GM21619 (cell line): ENCODE data around the gene IQSEC1.

Source experiments
- ATAC-seq: cut with Tn5 transposase; IDR thresholded peaks from one replicate; pipeline ENCODE4 v1.9.1; 2021; ENCODE audit not compliant: unreplicated experiment

The IQSEC1 gene

DNA sequence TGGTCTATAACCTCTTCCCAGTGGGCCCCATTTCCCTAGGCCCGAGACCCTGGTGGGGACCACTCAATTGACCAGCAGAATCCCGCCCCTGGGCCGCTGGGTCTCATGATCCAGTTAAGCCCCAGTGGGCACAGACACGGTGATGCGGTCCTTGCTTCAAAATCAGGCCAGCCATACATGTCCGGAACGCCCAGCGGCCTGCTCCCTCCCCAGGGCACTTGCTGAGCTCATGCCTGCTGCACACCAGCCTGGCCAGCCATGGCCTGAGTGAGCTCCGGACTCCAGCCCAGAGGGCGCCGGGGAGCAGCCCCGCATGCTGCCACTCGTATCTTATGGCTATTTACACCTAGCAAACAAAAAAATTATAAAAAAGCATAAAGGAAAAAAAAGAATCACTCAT, 34.4 kb upstream of the IQSEC1 start:
- no peak for ATAC-seq

GRCh38 chr3:13106308-13107001, 33.2 kb upstream of the IQSEC1 start:
- ATAC-seq: no peak

GRCh38 chr3:13105896-13106250, 32.6 kb upstream of the IQSEC1 start:
- no peak for ATAC-seq

DNA sequence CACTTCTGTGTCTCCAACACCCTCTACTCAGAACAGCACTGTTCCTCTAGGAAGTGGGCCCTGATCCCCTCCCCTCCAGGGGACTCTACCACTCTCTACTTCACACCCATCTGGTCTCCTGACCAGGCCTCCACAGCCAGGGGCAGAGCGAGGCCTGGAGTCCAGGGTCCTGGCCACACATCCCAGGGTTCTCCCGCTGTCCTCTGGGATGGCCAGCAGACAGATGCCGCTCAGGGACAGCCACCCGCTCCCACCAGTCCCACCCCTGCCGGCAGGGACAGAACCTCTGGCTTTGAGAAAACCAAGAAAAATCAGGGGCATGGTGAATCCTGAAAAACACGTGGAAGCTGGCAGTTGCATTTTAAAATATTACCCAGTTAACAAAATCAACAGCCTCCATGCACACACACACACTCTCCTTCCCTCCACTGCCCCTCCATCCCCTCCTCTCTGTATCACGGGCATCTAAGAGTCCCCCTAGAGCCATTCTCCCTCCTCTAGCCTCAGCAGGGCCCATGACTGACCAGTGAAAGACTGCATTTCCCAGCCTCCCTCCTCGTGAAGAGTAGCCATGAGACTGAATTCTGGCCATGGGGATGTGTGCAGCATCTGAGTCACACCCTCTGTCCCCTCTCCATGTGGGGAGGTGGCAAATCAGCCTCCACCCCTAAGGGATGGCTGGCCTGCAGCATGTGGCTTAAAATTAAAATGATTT, 32.1 kb upstream of the IQSEC1 start:
- ATAC-seq: no peak

DNA sequence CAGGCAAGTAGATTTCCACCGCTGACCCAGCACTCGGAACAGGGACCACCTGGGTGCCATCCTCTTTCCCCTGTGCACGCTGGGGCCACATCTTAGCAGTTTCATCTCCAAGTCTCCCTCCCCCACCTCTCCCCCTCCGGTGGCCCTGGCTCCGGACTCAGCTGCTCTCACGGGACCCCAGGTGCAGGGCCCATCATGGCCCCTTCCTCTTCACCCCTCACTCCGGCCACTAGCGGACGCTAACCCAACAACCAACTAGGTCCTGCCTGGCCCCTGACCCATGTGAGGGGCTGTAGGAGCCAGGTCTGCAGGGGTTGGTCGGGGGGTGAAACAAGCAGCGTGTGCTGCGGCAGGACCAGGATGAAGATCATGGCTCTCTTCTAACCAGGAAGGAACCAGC, 31.3 kb upstream of the IQSEC1 start:
- ATAC-seq: no peak

GRCh38 chr3:13103416-13104058, 30.3 kb upstream of the IQSEC1 start:
- no peak for ATAC-seq

DNA sequence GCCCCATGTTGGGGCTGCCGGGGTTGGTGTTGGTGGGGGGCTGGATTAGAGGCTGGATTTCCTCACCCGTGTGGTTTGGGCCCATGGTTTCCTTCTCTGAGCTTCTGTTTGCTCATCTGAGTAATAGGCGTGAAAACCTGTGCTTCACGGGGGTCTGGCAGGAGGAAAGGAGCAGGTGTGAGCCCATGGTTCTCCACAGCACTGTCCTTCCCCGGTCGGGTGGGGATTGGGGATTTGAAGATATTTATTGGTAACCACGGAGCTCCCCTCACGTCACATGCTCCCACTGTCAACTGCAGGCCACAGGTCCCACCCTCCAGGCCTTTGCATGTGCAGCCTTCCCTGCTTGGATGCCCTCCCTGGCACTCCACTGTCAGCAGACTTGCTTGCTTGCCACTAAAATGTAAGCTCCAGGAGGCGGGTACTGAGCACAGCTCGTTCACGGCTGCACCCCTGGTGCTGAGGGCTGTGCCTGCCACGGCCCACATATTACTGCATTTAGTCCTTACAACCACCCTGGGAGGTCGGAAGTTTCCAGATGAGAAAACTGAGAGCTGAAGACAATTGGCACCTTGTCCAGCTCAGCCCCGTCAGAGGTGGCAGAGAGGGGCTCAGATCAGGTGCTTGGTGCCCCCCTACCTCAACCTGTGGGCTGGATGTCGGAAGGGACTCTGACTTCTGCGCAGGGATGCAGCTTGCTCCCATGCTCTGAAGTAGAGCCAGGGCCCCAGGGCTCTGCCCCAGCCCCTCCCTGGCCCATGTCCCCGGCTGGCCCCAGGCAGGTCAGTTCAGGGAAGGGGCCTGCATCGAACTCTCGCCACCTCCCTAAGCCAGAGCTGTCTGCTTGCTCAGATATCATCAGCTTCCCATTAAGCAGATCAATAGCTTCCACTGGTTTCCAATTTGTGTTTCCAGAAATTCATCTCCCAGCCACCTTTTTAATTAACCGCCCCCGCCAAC, 29.4 kb upstream of the IQSEC1 start:
- no peak for ATAC-seq

GRCh38 chr3:13099707-13100106, 26.5 kb upstream of the IQSEC1 start:
- no peak for ATAC-seq

DNA sequence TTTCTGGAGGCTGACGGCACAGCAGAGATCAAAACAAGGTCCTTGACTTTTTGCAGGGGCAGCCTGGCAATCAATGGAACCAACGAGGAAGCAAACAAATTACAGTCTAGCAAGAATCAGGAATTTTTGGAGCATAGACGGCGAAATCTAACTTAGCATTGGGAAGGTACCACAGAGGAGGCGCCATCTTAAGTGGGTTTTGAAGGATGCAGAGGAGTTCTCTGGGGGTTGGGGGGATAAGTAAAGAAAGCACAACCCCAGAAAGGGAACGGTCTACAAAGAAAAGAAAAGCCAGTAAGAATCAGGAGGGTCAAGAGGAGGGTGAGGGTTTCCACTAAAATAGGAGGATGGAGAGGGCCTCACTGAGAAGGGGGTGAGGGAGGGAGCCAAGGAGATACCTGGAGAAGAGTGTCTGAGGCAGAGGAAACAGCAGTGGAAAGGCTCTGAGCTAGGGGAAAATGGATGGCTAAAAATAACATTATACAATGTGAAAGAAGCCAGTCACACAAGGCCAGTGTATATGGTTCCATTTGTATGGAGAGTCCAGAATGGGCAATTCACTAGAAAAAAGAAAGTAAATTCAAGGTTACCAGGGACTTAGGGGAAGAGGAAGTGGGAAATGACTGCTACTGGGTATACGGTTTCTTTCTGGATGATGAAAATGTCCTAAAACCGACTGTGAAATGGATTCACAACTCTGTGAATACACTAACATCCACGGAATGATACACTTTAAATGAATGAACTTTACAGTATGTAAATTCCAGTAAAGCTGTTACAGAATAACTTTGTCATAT, 25.2 kb upstream of the IQSEC1 start:
- no peak for ATAC-seq

DNA sequence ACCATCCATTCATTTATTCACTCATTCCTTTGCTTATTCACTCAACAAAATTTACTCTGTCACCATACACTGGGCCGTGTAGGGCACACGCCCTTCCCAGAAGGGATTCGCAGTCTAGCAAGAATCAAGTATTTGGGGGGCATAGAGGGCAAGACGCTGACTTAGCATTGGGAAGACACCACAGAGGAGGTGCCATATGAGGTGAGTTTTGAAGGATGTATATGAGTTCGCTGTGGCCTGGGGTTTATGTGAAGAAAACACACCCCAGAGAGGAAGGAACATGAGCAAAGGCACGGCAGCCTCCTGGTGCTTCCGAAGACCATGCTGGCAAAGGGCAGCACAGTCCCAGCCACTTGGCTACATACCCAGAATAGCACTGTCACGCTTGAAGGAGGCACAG, 23.1 kb upstream of the IQSEC1 start:
- ATAC-seq: no peak

- ATAC-seq: no peak
Observed at GRCh38 chr3:13095408-13095937, 22.2 kb upstream of the IQSEC1 start.

DNA sequence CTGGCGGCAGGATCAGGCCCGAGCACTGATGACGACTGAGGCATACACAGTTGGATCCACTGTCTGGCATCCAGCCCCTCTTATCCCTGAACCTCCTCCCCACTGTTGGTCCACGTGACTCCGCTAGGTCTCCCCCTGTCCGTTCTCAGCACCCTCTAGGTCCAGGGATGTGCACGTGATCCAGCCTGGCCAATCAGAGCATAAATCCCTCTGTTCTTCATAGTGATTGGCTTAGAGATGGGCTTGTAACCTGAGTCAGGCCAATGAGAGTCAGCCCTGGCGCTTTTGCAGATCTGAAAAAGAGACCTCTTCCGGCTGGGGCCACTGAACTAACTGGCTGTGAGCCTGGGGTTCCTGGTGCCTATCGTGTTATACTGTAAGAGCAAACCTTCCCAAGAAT, 20.5 kb upstream of the IQSEC1 start:
- ATAC-seq: no peak

DNA sequence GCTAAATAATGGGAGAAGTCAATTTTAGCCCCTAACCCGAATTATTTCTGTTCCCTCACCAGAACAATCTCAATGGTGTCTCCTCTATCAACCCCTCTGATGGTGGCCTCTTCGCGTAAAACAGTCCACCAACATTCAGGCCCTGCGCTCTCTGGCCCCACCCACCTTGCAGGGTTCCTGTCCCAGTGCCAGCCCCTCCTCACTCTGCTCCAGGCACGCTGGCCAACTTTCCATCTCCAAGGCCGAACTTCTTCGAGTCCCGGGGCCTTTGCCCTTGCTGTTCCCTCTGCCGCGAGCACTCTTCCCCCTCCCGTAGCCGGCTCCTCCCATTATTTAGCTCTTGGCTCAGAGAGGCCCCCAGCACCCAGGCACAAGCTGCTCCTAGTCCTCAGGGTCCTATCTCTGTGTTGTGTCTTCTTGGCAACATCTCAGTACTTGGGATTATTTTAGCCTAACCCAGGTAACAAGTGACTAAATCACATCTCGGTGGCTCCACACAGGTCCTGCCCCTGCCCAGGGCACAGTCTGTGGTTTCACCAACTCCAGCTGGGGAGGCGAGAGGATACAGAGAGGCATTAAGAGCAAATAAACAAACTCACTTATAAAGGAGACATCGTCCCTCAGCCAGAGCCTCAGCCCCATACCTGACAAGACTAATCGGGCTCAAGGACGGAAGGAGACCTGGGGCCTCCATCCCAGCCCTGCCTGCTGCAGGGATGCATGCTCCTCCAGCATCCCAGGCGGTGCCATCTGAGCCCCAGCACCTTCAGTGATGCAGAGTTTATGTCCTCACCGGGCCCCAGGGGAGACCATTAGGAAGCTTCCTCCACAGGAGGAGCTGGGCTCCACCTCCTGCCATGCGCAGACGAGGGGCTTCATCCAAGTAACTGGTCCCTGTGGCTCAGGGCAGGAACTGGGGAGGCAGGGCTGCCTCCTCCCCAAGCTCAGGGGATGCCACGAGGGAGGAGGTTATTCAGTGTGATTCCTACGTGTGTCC, 19.7 kb upstream of the IQSEC1 start:
- ATAC-seq: no peak

DNA sequence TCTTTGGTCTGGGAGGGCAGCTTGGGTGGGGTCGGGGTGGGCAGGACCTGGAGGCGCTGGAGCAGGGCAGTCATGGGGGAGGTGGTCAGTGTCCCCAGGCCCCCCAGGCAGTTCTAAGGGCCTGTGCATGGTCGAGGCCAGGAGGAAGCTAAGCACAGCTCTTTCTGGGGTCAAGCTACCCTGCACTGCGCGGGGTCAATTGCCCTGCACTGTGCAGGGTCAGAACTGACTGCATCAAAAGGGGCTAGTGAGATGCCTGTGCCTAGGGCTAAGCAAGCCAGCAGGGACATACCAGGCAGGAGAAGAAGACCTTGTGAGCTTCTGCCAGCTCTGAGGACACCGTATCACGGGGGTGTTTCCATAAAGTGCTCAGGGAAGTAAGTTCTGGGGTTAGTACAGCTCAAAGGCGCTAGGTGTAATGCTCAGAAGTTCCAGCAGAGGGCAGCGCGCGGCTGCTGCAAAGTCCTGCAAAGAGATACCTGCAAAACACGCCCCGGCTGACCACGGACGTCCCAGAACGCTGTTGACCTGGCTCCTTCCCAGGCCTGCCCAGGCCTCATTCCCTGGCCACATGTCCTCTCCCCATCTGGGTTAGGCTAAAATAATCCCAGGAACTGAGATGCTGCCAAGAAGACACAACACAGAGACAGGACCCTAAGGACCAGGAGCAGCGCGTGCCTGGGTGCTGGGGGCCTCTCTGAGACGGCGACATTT, 18.8 kb upstream of the IQSEC1 start:
- peak; percentile 57 for ATAC-seq

- ATAC-seq: peak; percentile 44
Observed at GRCh38 chr3:13088028-13089006, 15.1 kb upstream of the IQSEC1 start.

DNA sequence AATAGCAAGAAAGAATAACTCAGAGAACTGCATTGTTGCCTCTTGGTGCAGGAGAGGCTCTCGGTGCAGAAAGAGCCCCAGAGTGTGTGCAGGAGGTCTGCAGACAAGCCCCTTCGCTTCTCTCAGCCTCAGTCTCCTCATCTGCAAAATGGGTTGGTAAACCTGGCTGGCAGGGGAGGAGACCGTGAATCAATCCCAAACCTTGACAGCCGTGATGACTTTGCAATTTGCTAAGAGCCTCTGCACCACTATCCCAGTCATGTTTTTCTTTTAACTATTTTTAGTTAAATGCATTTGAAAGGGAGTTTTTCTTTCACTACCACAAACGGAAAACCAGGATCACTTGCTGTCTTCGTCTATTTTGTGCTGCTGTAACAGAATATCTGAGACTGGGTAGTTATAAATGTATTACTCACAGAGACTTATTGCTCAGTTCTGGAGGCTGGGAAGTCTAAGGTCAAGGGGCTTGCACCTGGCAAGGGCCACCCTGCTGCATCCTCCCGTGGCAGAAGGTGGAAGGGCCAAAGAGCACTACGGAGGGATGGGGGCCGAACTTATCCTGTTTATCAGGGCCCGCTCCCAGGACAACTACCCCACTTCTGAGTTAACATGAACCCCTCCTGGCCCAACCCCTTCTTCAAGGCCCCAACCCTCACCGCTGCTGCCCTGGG, 14.2 kb upstream of the IQSEC1 start:
- no peak for ATAC-seq
